Left ventricle myocardium inferior (tissue), 1 donor: ENCODE measurements around the gene NKIRAS1. TPM values are rescaled to one million over a fixed set of nuclear protein-coding genes. Genes with fewer than 3 reads are reported as not detected.
A peak's percentile ranks its signal among the peaks of the same experiment; 100 is the strongest.
"Not testable (repeated sequence)": the region's sequence is repeated elsewhere in the genome, so short reads cannot be mapped to it uniquely, and the experiment has no call there.

Experiments used
- DNase-seq: peaks from one replicate; pipeline ENCODE4 v3.0.0-alpha.2; 2020
- H3K27ac ChIP-seq: fragments of 200-600 bp; replicated peaks from 2 replicates; pipeline ENCODE4 v1.8.0; 2021
- H3K27me3 ChIP-seq: fragments of 200-600 bp; 2 replicates; pipeline ENCODE4 v1.8.0; 2021; ENCODE audit warnings: low read depth
- H3K36me3 ChIP-seq: fragments of 200-600 bp; 2 replicates; pipeline ENCODE4 v1.8.0; 2021
- H3K4me1 ChIP-seq: fragments of 200-600 bp; 2 replicates; pipeline ENCODE4 v1.8.0; 2021
- H3K4me3 ChIP-seq: fragments of 200-600 bp; 2 replicates; pipeline ENCODE4 v1.8.0; 2021; ENCODE audit warnings: mild to moderate bottlenecking, moderate library complexity
- H3K9me3 ChIP-seq: fragments of 200-600 bp; replicated peaks from 2 replicates; pipeline ENCODE4 v1.8.0; 2021
- intact Hi-C: fragments of 100-400 bp; cut with micrococcal nuclease; formaldehyde crosslinking; loops from one replicate; pipeline ENCODE4 v1.11.0; 2022
- total RNA-seq: library from RNA; stranded (reverse); fragmentation: NEBNext Ultra II Directional; extraction: Animal tissue kit (Norgen Biotek cat#: 25700); gene quantifications from one replicate; pipeline ENCODE4 v1.2.1, GENCODE V29; 2021
- TF ChIP-seq, protein P1 (sequence below): fragments of 200-600 bp; IDR thresholded peaks from 2 replicates; pipeline ENCODE4 v1.8.0; 2021; ENCODE audit warnings: antibody characterized with exemption, mild to moderate bottlenecking, borderline replicate concordance
- donor health status: DM: no; HTN: yes; CAD: no; lungs with severe emphysema.

The NKIRAS1 gene
- total RNA-seq, 1 donor from 2014 or later: 20.8 TPM

DNA sequence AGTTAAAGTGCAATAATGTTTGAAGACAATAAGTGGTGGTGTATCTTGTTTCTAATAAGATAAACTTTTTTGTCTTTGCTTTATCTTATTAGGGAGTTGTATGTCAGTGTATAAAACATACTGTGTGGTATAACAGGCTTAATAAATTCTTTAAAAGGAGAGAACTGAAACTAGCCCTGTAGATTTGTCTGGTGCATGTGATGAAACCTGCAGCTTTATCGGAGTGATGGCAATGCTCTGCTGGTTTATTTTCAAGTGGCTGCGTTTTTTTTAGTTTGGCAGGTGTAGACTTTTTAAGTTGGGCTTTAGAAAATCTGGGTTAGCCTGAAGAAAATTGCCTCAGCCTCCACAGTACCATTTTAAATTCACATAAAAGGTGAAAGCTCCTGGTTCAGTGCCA is 2.8 kb upstream of the NKIRAS1 start:
- peaks cover 46% of the 10 kb centered on the region for H3K36me3 ChIP-seq
- no peak overlapping the region for H3K27ac ChIP-seq
- DNase-seq: no peak
- H3K4me1 ChIP-seq: peaks cover 58% of the 10 kb centered on the region
- no peaks in the 10 kb centered on the region for H3K9me3 ChIP-seq
- TF ChIP-seq, protein P1, sequence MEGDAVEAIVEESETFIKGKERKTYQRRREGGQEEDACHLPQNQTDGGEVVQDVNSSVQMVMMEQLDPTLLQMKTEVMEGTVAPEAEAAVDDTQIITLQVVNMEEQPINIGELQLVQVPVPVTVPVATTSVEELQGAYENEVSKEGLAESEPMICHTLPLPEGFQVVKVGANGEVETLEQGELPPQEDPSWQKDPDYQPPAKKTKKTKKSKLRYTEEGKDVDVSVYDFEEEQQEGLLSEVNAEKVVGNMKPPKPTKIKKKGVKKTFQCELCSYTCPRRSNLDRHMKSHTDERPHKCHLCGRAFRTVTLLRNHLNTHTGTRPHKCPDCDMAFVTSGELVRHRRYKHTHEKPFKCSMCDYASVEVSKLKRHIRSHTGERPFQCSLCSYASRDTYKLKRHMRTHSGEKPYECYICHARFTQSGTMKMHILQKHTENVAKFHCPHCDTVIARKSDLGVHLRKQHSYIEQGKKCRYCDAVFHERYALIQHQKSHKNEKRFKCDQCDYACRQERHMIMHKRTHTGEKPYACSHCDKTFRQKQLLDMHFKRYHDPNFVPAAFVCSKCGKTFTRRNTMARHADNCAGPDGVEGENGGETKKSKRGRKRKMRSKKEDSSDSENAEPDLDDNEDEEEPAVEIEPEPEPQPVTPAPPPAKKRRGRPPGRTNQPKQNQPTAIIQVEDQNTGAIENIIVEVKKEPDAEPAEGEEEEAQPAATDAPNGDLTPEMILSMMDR: no peak
- no peak overlapping the region for H3K4me3 ChIP-seq
- H3K27me3 ChIP-seq: no peaks in the 10 kb centered on the region
- intact Hi-C loops: no loop called here

DNA sequence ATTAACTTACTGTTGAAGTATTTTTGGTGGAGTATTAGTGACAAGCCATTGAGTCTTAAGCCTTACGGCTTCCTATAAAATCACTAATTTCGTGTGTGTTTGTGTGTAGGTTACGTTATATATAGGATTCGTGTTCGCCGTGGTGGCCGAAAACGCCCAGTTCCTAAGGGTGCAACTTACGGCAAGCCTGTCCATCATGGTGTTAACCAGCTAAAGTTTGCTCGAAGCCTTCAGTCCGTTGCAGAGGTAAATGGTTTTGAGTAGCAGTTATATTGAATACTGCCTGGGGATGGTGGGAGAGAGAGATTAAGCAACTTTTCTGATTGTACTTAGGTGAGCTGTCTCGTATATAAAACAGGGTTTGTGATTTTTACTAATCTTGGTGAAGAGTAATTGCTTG is 1.5 kb upstream of the NKIRAS1 start:
- H3K9me3 ChIP-seq, DNase-seq, intact Hi-C loops, H3K27me3 ChIP-seq: not testable (repeated sequence)
- peaks cover 60% of the 10 kb centered on the region for H3K4me1 ChIP-seq
- peaks cover 46% of the 10 kb centered on the region for H3K36me3 ChIP-seq
- peak overlapping the region; percentile 97 for H3K4me3 ChIP-seq
- H3K27ac ChIP-seq: peak overlapping the region; percentile 93

DNA sequence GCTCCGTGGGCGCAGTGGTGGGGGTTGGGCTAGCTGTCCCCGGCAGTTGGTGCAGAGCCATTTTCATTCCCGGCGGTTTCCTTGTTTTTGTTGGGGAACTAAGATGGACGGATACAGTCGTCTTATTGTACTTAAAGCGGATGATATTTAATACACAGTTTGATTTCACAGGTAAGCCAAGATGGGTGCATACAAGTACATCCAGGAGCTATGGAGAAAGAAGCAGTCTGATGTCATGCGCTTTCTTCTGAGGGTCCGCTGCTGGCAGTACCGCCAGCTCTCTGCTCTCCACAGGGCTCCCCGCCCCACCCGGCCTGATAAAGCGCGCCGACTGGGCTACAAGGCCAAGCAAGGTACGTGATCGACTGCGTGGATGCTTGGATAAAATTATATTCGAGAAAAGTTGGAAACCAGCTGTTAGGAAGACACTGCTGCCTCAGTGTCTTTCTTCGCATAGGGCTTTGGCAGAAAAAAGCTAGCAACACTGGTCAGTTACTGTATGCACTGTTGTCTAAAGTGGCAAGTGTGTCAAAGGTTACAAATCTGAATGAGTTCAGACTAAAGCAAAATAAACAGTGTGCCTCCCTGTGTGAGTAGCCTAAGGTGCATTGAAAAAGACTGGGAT is 1.0 kb upstream of the NKIRAS1 start:
- Histone ChIP-seq H3K4me3 (peak overlapping the region; percentile 97), H3K4me1 (peaks cover 60% of the 10 kb centered on the region), H3K27ac (peak overlapping the region; percentile 93), H3K36me3 (peaks cover 44% of the 10 kb centered on the region)
- H3K27me3 ChIP-seq, DNase-seq, intact Hi-C loops, H3K9me3 ChIP-seq: not testable (repeated sequence)

DNA sequence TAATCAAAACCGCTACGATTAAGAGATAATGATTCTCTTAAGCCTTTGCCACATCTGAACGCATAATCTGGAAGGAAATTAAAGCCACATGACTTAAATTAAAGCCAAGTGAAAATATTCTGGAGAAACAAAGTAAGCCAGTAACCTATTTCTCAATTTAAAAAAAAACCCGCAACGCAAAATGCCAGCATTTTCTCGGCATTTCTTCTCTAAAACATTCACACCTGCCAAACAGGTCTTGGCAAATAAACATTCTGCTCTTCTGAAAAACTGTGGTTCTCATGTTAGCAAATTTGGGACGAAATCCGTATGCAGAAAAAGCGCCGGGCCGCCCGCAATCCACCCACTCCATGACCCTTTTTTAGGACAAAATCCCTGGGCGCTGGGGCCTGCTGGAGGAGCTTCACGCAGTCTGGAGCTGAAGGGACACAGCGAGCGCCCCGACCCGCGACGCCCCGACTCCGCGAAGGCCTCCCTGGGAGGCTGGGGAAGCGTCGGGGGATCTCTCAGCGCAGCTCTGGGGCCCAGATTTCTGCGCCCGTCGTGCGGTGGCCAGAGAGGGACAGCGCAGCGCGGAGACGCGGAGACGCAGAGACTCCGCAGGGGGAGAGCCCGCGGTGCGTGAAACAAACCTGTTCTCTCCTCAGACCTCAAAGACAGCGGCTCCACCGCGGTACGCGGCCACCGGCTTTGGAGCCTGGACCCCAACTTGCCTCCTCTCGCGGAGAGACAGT is 471 bp downstream of the NKIRAS1 start:
- TF ChIP-seq, protein P1: no peak
- peaks cover 60% of the 10 kb centered on the region for H3K4me1 ChIP-seq

DNA sequence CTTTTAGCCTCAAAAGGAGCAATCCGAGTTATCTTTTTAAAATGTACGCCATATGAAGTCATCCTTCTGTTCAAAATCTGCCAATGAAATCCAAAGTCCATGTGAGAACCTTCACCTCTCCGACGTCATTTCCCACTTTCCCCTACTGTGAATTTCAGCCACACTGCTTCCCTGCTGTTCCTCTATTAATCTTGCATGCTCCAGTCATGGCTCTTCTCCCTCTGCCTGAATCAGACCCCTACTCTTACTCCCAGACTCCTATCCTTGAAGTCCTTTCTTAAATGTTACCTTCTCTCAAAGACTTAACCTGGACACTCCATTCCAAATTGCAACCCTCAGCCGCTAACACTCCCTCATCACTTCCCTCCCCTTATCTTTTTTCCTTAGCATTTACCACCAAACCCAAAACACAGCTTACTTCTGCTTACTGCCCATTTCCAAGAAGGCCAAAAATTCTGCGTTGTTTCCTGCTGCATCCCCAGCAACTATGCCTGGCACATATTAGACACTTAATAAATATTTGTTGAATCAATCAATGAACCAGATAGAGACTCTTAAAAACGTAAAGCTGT is 1.2 kb downstream of the NKIRAS1 start:
- intact Hi-C loops: no loop called here
- H3K4me1 ChIP-seq: peaks cover 60% of the 10 kb centered on the region

More for the DNA sequence above, 471 bp downstream of the NKIRAS1 start:
- peak overlapping the region; percentile 97 for H3K4me3 ChIP-seq
- no peaks in the 10 kb centered on the region for H3K9me3 ChIP-seq
- H3K36me3 ChIP-seq: peaks cover 31% of the 10 kb centered on the region
- H3K27ac ChIP-seq: peak overlapping the region; percentile 93
- DNase-seq: no peak
- no peaks in the 10 kb centered on the region for H3K27me3 ChIP-seq
- intact Hi-C loops: no loop called here

More for the DNA sequence above, 1.2 kb downstream of the NKIRAS1 start:
- peaks cover 32% of the 10 kb centered on the region for H3K36me3 ChIP-seq
- H3K27ac ChIP-seq: no peak overlapping the region
- no peak for DNase-seq
- peak overlapping the region; percentile 97 for H3K4me3 ChIP-seq
- TF ChIP-seq, protein P1: no peak
- H3K27me3 ChIP-seq: no peaks in the 10 kb centered on the region
- no peaks in the 10 kb centered on the region for H3K9me3 ChIP-seq
